Measurements from ENCODE around the gene IL1R1. TPM values are rescaled to one million over a fixed set of nuclear protein-coding genes. Genes with fewer than 3 reads are reported as not detected.
A peak's percentile ranks its signal among the peaks of the same experiment; 100 is the strongest.

The IL1R1 gene
- total and polyA plus RNA-seq, 4 donors, result 97.0 to 182 (median 137) TPM

- Histone ChIP-seq H3K4me3 (no peak overlapping the region), H3K9me3 (ENCODE audit: control insufficient read depth in 4 of 4, insufficient read depth in 3 of 4, low read length in 3 of 4) (no peaks in the 10 kb centered on the region), H3K9ac (ENCODE audit: insufficient read depth in 1 of 2, low read length in 2 of 2) (no peak overlapping the region), H3K27ac (ENCODE audit: low read depth in 1 of 2, low read length in 1 of 2) (peak overlapping the region in 1 of 2 donors; percentile 41), H3K36me3 (ENCODE audit: control insufficient read depth in 4 of 4, insufficient read depth in 4 of 4, low read length in 4 of 4) (peaks cover 0 to 16% (median 5%) of the 10 kb centered on the region in 4 donors), H3K27me3 (ENCODE audit: control insufficient read depth in 3 of 3, insufficient read depth in 3 of 3, low read length in 2 of 3) (no peaks in the 10 kb centered on the region), H3K4me1 (ENCODE audit: control insufficient read depth in 5 of 5, insufficient read depth in 5 of 5, low read length in 5 of 5) (peaks cover 0 to 57% (median 43%) of the 10 kb centered on the region in 5 donors)
- 93 to 97% methylated on average over 10 of the region's 10 CpGs for WGBS, 2 donors
- ATAC-seq (ENCODE audit: insufficient read depth, low FRiP score) (no peak), DNase-seq (no peak)
- TF ChIP-seq, protein P1, sequence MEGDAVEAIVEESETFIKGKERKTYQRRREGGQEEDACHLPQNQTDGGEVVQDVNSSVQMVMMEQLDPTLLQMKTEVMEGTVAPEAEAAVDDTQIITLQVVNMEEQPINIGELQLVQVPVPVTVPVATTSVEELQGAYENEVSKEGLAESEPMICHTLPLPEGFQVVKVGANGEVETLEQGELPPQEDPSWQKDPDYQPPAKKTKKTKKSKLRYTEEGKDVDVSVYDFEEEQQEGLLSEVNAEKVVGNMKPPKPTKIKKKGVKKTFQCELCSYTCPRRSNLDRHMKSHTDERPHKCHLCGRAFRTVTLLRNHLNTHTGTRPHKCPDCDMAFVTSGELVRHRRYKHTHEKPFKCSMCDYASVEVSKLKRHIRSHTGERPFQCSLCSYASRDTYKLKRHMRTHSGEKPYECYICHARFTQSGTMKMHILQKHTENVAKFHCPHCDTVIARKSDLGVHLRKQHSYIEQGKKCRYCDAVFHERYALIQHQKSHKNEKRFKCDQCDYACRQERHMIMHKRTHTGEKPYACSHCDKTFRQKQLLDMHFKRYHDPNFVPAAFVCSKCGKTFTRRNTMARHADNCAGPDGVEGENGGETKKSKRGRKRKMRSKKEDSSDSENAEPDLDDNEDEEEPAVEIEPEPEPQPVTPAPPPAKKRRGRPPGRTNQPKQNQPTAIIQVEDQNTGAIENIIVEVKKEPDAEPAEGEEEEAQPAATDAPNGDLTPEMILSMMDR (IDR thresholded peaks at IDR 0.05; ENCODE audit: control extremely low read depth, extremely low read depth), result no peak
Measured at GRCh38 chr2:102112692-102113665, 29.6 kb upstream of the IL1R1 start.

DNA sequence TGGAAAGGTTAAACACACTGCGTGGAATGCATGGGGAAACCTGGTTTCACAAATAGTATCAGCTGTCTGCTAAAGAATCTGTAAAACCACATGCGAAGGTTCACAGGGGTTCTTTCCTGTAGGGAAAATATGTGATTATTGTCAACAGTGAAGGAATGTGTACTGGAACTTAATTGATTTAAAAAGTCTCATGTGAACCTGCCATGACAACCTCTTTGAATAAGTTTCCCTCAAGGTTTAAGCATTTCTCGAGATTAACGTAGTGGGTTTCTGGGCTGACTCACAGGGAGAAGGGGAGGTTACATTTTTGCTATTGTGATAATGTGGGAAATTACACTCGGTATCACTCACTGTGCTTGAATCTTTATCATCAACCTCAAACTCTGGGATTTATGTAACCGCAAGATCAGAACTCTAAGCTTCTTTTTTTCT lies 28.2 kb upstream of the IL1R1 start:
- Histone ChIP-seq H3K9me3 (ENCODE audit: control insufficient read depth in 4 of 4, insufficient read depth in 3 of 4, low read length in 3 of 4) (no peaks in the 10 kb centered on the region), H3K36me3 (ENCODE audit: control insufficient read depth in 4 of 4, insufficient read depth in 4 of 4, low read length in 4 of 4) (peaks cover 0 to 12% (median 3%) of the 10 kb centered on the region in 4 donors), H3K27me3 (ENCODE audit: control insufficient read depth in 3 of 3, insufficient read depth in 3 of 3, low read length in 2 of 3) (no peaks in the 10 kb centered on the region), H3K4me3 (no peak overlapping the region), H3K27ac (ENCODE audit: low read depth in 1 of 2, low read length in 1 of 2) (no peak overlapping the region), H3K9ac (ENCODE audit: insufficient read depth in 1 of 2, low read length in 2 of 2) (no peak overlapping the region), H3K4me1 (ENCODE audit: control insufficient read depth in 5 of 5, insufficient read depth in 5 of 5, low read length in 5 of 5) (peaks cover 0 to 63% (median 43%) of the 10 kb centered on the region in 5 donors)
- ATAC-seq (ENCODE audit: insufficient read depth, low FRiP score) (peak; percentile 25), DNase-seq (no peak)
- WGBS, 2 donors, result 64 to 84% methylated on average over 6 of the region's 6 CpGs
- TF ChIP-seq, protein P1 (IDR thresholded peaks at IDR 0.05; ENCODE audit: control extremely low read depth, extremely low read depth), result no peak

- ATAC-seq (ENCODE audit: insufficient read depth, low FRiP score), result peak; percentile 70
- H3K4me1 ChIP-seq (ENCODE audit: control insufficient read depth in 5 of 5, insufficient read depth in 5 of 5, low read length in 5 of 5), result peaks cover 0 to 57% (median 43%) of the 10 kb centered on the region in 5 donors
Measured at GRCh38 chr2:102114851-102115497, 27.6 kb upstream of the IL1R1 start.

More at GRCh38 chr2:102114851-102115497, 27.6 kb upstream of the IL1R1 start:
- Histone ChIP-seq H3K4me3 (no peak overlapping the region), H3K36me3 (ENCODE audit: control insufficient read depth in 4 of 4, insufficient read depth in 4 of 4, low read length in 4 of 4) (peaks cover 0 to 11% (median 2%) of the 10 kb centered on the region in 4 donors), H3K27ac (ENCODE audit: low read depth in 1 of 2, low read length in 1 of 2) (peak overlapping the region in 1 of 2 donors; percentile 81), H3K9me3 (ENCODE audit: control insufficient read depth in 4 of 4, insufficient read depth in 3 of 4, low read length in 3 of 4) (no peaks in the 10 kb centered on the region), H3K27me3 (ENCODE audit: control insufficient read depth in 3 of 3, insufficient read depth in 3 of 3, low read length in 2 of 3) (no peaks in the 10 kb centered on the region), H3K9ac (ENCODE audit: insufficient read depth in 1 of 2, low read length in 2 of 2) (no peak overlapping the region)
- TF ChIP-seq, protein P1 (IDR thresholded peaks at IDR 0.05; ENCODE audit: control extremely low read depth, extremely low read depth), result no peak
- DNase-seq, result peak in 1 of 3 donors; percentile 76
- 36 to 41% methylated on average over 5 of the region's 5 CpGs for whole genome bisulfite sequencing, 2 donors
